KOPT-K1 (cell line): ENCODE data around the gene ZNF185.
"Not testable (repeated sequence)": the region's sequence is repeated elsewhere in the genome, so short reads cannot be mapped to it uniquely, and the experiment has no call there.

ENCODE experiments used
- H3K27ac ChIP-seq: fragments of 200-600 bp; sonication (generic); 2 replicates; pipeline ENCODE4 v1.5.1; 2016; ENCODE audit warnings: antibody characterized with exemption, mild to moderate bottlenecking, low read depth, low read length; ENCODE audit not compliant: poor library complexity, severe bottlenecking
- H3K36me3 ChIP-seq: fragments of 200-600 bp; sonication (generic); 2 replicates; pipeline ENCODE4 v1.5.1; 2017; ENCODE audit warnings: antibody characterized with exemption, mild to moderate bottlenecking, low read length, moderate library complexity; ENCODE audit not compliant: insufficient read depth
- H3K9me3 ChIP-seq: fragments of 200-600 bp; sonication (generic); 2 replicates; pipeline ENCODE4 v1.5.1; 2017; ENCODE audit warnings: antibody characterized with exemption, low read length, mild to moderate bottlenecking; ENCODE audit not compliant: insufficient read depth, poor library complexity, severe bottlenecking

ZNF185 gene

GRCh38 chrX:152902502-152902820 is 4.6 kb downstream of the ZNF185 start:
- no peaks in the 10 kb centered on the region for H3K36me3 ChIP-seq
- no peak overlapping the region for H3K27ac ChIP-seq
- no peaks in the 10 kb centered on the region for H3K9me3 ChIP-seq

- Histone ChIP-seq H3K36me3 (no peaks in the 10 kb centered on the region), H3K9me3 (no peaks in the 10 kb centered on the region), H3K27ac (no peak overlapping the region)
Observed at GRCh38 chrX:152903589-152903988, 5.7 kb downstream of the ZNF185 start.

GRCh38 chrX:152904151-152905080 is 6.5 kb downstream of the ZNF185 start:
- Histone ChIP-seq H3K36me3 (no peaks in the 10 kb centered on the region), H3K27ac (no peak overlapping the region), H3K9me3 (no peaks in the 10 kb centered on the region)

GRCh38 chrX:152905081-152905420 is 7.2 kb downstream of the ZNF185 start:
- H3K36me3 ChIP-seq: no peaks in the 10 kb centered on the region
- no peak overlapping the region for H3K27ac ChIP-seq
- H3K9me3 ChIP-seq: no peaks in the 10 kb centered on the region

- Histone ChIP-seq H3K36me3 (no peaks in the 10 kb centered on the region), H3K27ac (no peak overlapping the region), H3K9me3 (no peaks in the 10 kb centered on the region)
Observed at GRCh38 chrX:152907084-152907651, 9.3 kb downstream of the ZNF185 start.

- no peaks in the 10 kb centered on the region for H3K36me3 ChIP-seq
- no peaks in the 10 kb centered on the region for H3K9me3 ChIP-seq
- H3K27ac ChIP-seq: no peak overlapping the region
Observed at GRCh38 chrX:152908486-152908885, 10.6 kb downstream of the ZNF185 start.

- not testable (repeated sequence) for H3K9me3 ChIP-seq, H3K27ac ChIP-seq, H3K36me3 ChIP-seq
Observed at GRCh38 chrX:152910018-152910417, 12.2 kb downstream of the ZNF185 start.

- H3K9me3 ChIP-seq: no peaks in the 10 kb centered on the region
- H3K36me3 ChIP-seq: no peaks in the 10 kb centered on the region
Observed at GRCh38 chrX:152912106-152912505, 14.2 kb downstream of the ZNF185 start.

GRCh38 chrX:152912641-152913040 is 14.8 kb downstream of the ZNF185 start:
- no peaks in the 10 kb centered on the region for H3K36me3 ChIP-seq
- no peaks in the 10 kb centered on the region for H3K9me3 ChIP-seq
- H3K27ac ChIP-seq: no peak overlapping the region

More at GRCh38 chrX:152912106-152912505, 14.2 kb downstream of the ZNF185 start:
- no peak overlapping the region for H3K27ac ChIP-seq

- Histone ChIP-seq H3K9me3 (no peaks in the 10 kb centered on the region), H3K36me3 (no peaks in the 10 kb centered on the region), H3K27ac (no peak overlapping the region)
Observed at GRCh38 chrX:152913346-152913745, 15.5 kb downstream of the ZNF185 start.

- Histone ChIP-seq H3K27ac (no peak overlapping the region), H3K36me3 (no peaks in the 10 kb centered on the region), H3K9me3 (no peaks in the 10 kb centered on the region)
Observed at GRCh38 chrX:152913910-152914309, 16.0 kb downstream of the ZNF185 start.

- Histone ChIP-seq H3K27ac (no peak overlapping the region), H3K9me3 (no peaks in the 10 kb centered on the region), H3K36me3 (no peaks in the 10 kb centered on the region)
Observed at GRCh38 chrX:152915541-152916241, 17.8 kb downstream of the ZNF185 start.

GRCh38 chrX:152917656-152918579 is 20.1 kb downstream of the ZNF185 start:
- Histone ChIP-seq H3K36me3 (no peaks in the 10 kb centered on the region), H3K9me3 (no peaks in the 10 kb centered on the region), H3K27ac (no peak overlapping the region)

GRCh38 chrX:152918707-152919106 is 20.8 kb downstream of the ZNF185 start:
- H3K9me3 ChIP-seq: no peaks in the 10 kb centered on the region
- H3K36me3 ChIP-seq: no peaks in the 10 kb centered on the region
- no peak overlapping the region for H3K27ac ChIP-seq

GRCh38 chrX:152923599-152923998 is 25.7 kb downstream of the ZNF185 start:
- Histone ChIP-seq H3K36me3 (no peaks in the 10 kb centered on the region), H3K27ac (no peak overlapping the region)

More at GRCh38 chrX:152923599-152923998, 25.7 kb downstream of the ZNF185 start:
- H3K9me3 ChIP-seq: no peaks in the 10 kb centered on the region
